ENCODE results near the gene TLK2. TPM values are rescaled to one million over a fixed set of nuclear protein-coding genes. Genes with fewer than 3 reads are reported as not detected.

Gene TLK2
- polyA plus RNA-seq, 1 donor (not counting 4 experiments of a cell fraction or from before 2014, with no cell fraction given), result 33.4 TPM

DNA sequence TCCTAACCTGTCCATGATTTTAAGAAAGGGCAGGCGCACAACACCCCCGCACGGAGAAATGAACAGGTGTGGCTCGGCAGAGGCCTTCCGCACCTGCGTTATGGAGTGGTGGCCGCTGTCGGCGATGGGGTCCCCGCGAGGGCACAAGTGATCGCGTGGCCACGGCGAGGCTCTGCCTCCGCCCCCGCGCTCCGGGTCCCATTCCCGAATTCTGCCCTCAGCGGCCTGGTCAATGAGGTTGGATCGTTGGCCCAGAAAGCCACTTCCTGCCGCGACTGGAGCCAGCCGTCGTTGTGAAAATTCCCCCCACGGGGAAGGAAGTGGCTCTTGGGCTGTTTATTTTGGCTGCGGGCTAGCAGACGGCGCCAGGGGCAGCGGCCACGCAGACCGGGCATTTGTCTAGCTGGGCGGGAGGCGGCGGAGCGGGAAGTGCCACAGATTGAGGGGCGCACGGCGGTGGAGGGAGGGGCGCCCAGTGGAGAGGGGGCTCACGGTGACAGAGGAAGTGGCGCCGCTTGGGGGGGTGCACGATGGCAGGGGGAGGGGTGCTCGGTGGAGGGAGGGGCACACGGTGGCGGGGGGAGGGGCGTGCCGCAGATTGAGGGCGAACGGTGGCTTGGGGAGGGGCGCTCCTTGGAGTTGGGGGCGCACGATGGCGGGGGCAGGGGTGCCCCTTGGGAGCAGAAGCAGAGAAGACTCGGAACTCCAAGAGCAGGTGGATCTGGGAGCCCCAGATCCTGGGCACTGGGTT lies 173.8 kb downstream of the TLK2 start:
- no peak for TF ChIP-seq EZH2 (IDR thresholded peaks at IDR 0.05; ENCODE audit: low read length)
- TF ChIP-seq, protein P1, sequence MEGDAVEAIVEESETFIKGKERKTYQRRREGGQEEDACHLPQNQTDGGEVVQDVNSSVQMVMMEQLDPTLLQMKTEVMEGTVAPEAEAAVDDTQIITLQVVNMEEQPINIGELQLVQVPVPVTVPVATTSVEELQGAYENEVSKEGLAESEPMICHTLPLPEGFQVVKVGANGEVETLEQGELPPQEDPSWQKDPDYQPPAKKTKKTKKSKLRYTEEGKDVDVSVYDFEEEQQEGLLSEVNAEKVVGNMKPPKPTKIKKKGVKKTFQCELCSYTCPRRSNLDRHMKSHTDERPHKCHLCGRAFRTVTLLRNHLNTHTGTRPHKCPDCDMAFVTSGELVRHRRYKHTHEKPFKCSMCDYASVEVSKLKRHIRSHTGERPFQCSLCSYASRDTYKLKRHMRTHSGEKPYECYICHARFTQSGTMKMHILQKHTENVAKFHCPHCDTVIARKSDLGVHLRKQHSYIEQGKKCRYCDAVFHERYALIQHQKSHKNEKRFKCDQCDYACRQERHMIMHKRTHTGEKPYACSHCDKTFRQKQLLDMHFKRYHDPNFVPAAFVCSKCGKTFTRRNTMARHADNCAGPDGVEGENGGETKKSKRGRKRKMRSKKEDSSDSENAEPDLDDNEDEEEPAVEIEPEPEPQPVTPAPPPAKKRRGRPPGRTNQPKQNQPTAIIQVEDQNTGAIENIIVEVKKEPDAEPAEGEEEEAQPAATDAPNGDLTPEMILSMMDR (optimal IDR thresholded peaks at IDR 0.05 in 1 of 3, IDR thresholded peaks at IDR 0.05 in 1 of 3, conservative IDR thresholded peaks at IDR 0.05 in 1 of 3; ENCODE audit: extremely low read depth in 1 of 3, insufficient read depth in 2 of 3, low read length in 3 of 3), result no peak
- dilution Hi-C loops (cut with MboI; ENCODE audit: extremely low pct_ligation_motif_present, low sequenced_read_pairs), result no loop called here
- H3K9me3 ChIP-seq (ENCODE audit: control insufficient read depth, low read depth, low read length), result no peaks in the 10 kb centered on the region
- H3K27me3 ChIP-seq (ENCODE audit: control insufficient read depth, extremely low read depth, insufficient read depth, low read length), result peaks cover 3% of the 10 kb centered on the region
- peak overlapping the region; percentile 71 for H2AFZ ChIP-seq (ENCODE audit: control insufficient read depth, low read length)
- no peaks in the 10 kb centered on the region for H4K20me1 ChIP-seq (ENCODE audit: control insufficient read depth, extremely low read depth, insufficient read depth, low read length)
- no peaks in the 10 kb centered on the region for H3K79me2 ChIP-seq (ENCODE audit: control insufficient read depth, insufficient read depth, low read length)
- H3K4me1 ChIP-seq (ENCODE audit: control insufficient read depth, extremely low read depth, insufficient read depth, low read length), result peaks cover 6% of the 10 kb centered on the region
- FAIRE-seq (peak; percentile 9), DNase-seq (ENCODE audit: low read depth, low spot score) (no peak)
- H3K9me1 ChIP-seq (ENCODE audit: control insufficient read depth, extremely low read depth, insufficient read depth, low read length), result no peaks in the 10 kb centered on the region
- H3K4me3 ChIP-seq (ENCODE audit: control insufficient read depth in 2 of 3, extremely low read depth in 1 of 3, insufficient read depth in 2 of 3, low read depth in 1 of 3, low read length in 3 of 3), result peak overlapping the region; percentile 4 to 61 (median 45)
- no peak overlapping the region for H3K27ac ChIP-seq (ENCODE audit: control insufficient read depth, insufficient read depth, low read length)
- peak overlapping the region; percentile 48 for H3K9ac ChIP-seq (ENCODE audit: control insufficient read depth, extremely low read depth, insufficient read depth, low read length)
- no peaks in the 10 kb centered on the region for H3K36me3 ChIP-seq (ENCODE audit: control insufficient read depth in 2 of 2, extremely low read depth in 1 of 2, insufficient read depth in 2 of 2, low read length in 2 of 2)
- peak overlapping the region; percentile 85 for H3K4me2 ChIP-seq (ENCODE audit: control insufficient read depth, extremely low read depth, insufficient read depth, low read depth, low read length)

DNA sequence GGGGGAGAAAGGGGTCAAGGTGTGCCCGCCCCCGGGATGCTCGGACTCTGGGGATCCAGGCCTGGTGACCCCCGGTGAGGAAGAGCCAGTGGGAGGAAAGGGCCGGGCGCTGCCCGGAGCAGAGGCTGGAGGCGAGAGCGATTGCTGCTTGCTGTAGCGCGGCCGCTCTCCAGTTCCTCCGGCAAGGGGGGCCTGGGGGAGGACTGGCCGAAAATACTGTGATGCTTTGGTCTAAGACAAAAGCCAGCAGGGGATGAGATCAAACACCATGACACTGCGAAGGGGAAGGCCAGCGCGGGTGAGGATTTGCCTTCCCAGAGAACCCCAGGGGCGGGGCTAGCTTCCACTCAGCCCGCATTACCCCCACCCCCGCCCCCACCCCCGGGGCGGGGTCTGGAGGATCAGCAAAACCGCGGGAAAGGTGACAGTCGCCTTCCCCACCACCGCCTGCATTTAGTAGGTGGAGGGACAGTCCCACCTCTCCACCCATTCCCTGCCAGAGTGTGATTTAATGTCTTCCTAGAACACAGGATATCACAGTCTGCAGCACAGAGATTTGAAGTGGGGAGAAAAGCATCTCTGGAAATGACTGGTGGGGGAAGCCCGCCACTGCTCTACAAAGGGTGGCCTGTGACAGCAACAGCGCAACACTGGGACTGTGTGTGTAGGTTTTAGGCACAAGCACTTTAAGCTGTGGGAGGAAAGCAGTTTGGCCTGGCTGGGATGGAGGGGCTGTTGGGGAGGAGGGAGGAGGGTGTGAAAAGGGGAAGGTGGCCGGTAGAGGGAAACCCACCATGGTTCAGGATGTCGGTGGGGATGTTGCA lies 174.6 kb downstream of the TLK2 start:
- peak overlapping the region in 2 of 3 experiments; percentile 10 to 39 for H3K4me3 ChIP-seq (ENCODE audit: control insufficient read depth in 2 of 3, extremely low read depth in 1 of 3, insufficient read depth in 2 of 3, low read depth in 1 of 3, low read length in 3 of 3)
- TF ChIP-seq, protein P1 (optimal IDR thresholded peaks at IDR 0.05 in 1 of 3, IDR thresholded peaks at IDR 0.05 in 1 of 3, conservative IDR thresholded peaks at IDR 0.05 in 1 of 3; ENCODE audit: extremely low read depth in 1 of 3, insufficient read depth in 2 of 3, low read length in 3 of 3), result no peak
- TF ChIP-seq EZH2 (IDR thresholded peaks at IDR 0.05; ENCODE audit: low read length), result no peak
- H3K9me3 ChIP-seq (ENCODE audit: control insufficient read depth, low read depth, low read length), result no peaks in the 10 kb centered on the region
- no peaks in the 10 kb centered on the region for H4K20me1 ChIP-seq (ENCODE audit: control insufficient read depth, extremely low read depth, insufficient read depth, low read length)
- no peaks in the 10 kb centered on the region for H3K9me1 ChIP-seq (ENCODE audit: control insufficient read depth, extremely low read depth, insufficient read depth, low read length)
- peaks cover 6% of the 10 kb centered on the region for H3K4me1 ChIP-seq (ENCODE audit: control insufficient read depth, extremely low read depth, insufficient read depth, low read length)
- H3K27ac ChIP-seq (ENCODE audit: control insufficient read depth, insufficient read depth, low read length), result no peak overlapping the region
- dilution Hi-C loops (cut with MboI; ENCODE audit: extremely low pct_ligation_motif_present, low sequenced_read_pairs), result no loop called here
- no peaks in the 10 kb centered on the region for H3K79me2 ChIP-seq (ENCODE audit: control insufficient read depth, insufficient read depth, low read length)
- DNase-seq (ENCODE audit: low read depth, low spot score) (no peak), FAIRE-seq (no peak)
- H3K9ac ChIP-seq (ENCODE audit: control insufficient read depth, extremely low read depth, insufficient read depth, low read length), result no peak overlapping the region
- no peak overlapping the region for H2AFZ ChIP-seq (ENCODE audit: control insufficient read depth, low read length)
- peaks cover 0 to 1% of the 10 kb centered on the region in 2 experiments for H3K36me3 ChIP-seq (ENCODE audit: control insufficient read depth in 2 of 2, extremely low read depth in 1 of 2, insufficient read depth in 2 of 2, low read length in 2 of 2)
- peaks cover 3% of the 10 kb centered on the region for H3K27me3 ChIP-seq (ENCODE audit: control insufficient read depth, extremely low read depth, insufficient read depth, low read length)
- H3K4me2 ChIP-seq (ENCODE audit: control insufficient read depth, extremely low read depth, insufficient read depth, low read depth, low read length), result peak overlapping the region; percentile 57

All from keratinocyte (primary cell).